Measurements from ENCODE around the gene G6PC2.

The G6PC2 gene

GRCh38 chr2:168904358-168904757 is 3.3 kb downstream of the G6PC2 start:
- H3K9me3 ChIP-seq (ENCODE audit: severe bottlenecking), result no peaks in the 10 kb centered on the region
- peaks cover 4% of the 10 kb centered on the region for H3K27me3 ChIP-seq (ENCODE audit: insufficient read depth, poor library complexity, severe bottlenecking)
- TF ChIP-seq, protein P1, sequence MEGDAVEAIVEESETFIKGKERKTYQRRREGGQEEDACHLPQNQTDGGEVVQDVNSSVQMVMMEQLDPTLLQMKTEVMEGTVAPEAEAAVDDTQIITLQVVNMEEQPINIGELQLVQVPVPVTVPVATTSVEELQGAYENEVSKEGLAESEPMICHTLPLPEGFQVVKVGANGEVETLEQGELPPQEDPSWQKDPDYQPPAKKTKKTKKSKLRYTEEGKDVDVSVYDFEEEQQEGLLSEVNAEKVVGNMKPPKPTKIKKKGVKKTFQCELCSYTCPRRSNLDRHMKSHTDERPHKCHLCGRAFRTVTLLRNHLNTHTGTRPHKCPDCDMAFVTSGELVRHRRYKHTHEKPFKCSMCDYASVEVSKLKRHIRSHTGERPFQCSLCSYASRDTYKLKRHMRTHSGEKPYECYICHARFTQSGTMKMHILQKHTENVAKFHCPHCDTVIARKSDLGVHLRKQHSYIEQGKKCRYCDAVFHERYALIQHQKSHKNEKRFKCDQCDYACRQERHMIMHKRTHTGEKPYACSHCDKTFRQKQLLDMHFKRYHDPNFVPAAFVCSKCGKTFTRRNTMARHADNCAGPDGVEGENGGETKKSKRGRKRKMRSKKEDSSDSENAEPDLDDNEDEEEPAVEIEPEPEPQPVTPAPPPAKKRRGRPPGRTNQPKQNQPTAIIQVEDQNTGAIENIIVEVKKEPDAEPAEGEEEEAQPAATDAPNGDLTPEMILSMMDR (IDR thresholded peaks at IDR 0.05; ENCODE audit: poor library complexity, severe bottlenecking), result no peak
- H3K36me3 ChIP-seq (ENCODE audit: low read depth), result no peaks in the 10 kb centered on the region
- DNase-seq (ENCODE audit: low spot score), result no peak
- no peak overlapping the region for H3K4me3 ChIP-seq (ENCODE audit: severe bottlenecking)
- no peak for ATAC-seq (ENCODE audit: low read depth)
- H3K4me1 ChIP-seq (ENCODE audit: insufficient read depth, poor library complexity, severe bottlenecking), result no peaks in the 10 kb centered on the region
- no peak overlapping the region for H3K27ac ChIP-seq (ENCODE audit: poor library complexity, severe bottlenecking)

DNA sequence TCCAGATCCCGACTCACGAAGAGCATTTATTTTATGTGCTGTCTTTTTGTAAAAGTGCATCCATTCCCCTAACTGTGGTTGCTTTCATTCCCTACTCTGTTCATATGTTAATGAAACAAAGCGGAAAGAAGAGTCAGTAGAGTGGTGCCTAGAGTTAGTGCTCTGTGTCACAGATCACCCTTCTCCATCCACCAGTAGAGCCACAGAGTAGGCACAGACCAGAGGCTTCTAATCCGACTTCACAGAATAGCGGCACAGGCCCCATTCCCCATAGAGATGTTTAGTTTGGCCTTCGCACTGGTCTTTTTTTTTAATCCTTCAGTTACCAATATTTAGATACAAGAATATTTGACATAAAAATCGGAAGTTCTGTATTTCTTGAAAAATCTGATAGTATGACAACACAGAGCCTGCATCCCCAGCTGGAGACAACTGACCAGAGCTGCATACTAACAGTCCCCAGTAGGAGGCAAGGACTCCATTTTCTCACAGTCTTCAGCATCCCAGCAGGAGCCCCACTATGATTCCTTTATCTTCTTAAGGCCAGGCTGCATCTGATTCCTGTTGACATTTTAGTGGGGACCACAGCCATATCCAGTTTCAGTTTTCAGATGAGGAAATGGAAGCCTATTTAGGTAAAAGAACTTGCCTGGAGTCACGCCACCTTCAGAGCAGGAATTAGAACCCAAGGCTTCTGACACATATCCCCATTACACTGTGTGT is 7.0 kb downstream of the G6PC2 start:
- Histone ChIP-seq H3K4me1 (ENCODE audit: insufficient read depth, poor library complexity, severe bottlenecking) (no peaks in the 10 kb centered on the region), H3K36me3 (ENCODE audit: low read depth) (no peaks in the 10 kb centered on the region), H3K27me3 (ENCODE audit: insufficient read depth, poor library complexity, severe bottlenecking) (peaks cover 13% of the 10 kb centered on the region), H3K9me3 (ENCODE audit: severe bottlenecking) (no peaks in the 10 kb centered on the region), H3K4me3 (ENCODE audit: severe bottlenecking) (no peak overlapping the region), H3K27ac (ENCODE audit: poor library complexity, severe bottlenecking) (no peak overlapping the region)
- ATAC-seq (ENCODE audit: low read depth) (no peak), DNase-seq (ENCODE audit: low spot score) (no peak)
- TF ChIP-seq, protein P1 (IDR thresholded peaks at IDR 0.05; ENCODE audit: poor library complexity, severe bottlenecking), result no peak

- ATAC-seq (ENCODE audit: low read depth), result no peak
- H3K27me3 ChIP-seq (ENCODE audit: insufficient read depth, poor library complexity, severe bottlenecking), result peaks cover 9% of the 10 kb centered on the region
- H3K27ac ChIP-seq (ENCODE audit: poor library complexity, severe bottlenecking), result no peak overlapping the region
Observed at GRCh38 chr2:168910330-168910729, 9.2 kb downstream of the G6PC2 start.

GRCh38 chr2:168912466-168912865 is 11.4 kb downstream of the G6PC2 start:
- Histone ChIP-seq H3K4me3 (ENCODE audit: severe bottlenecking) (no peak overlapping the region), H3K27me3 (ENCODE audit: insufficient read depth, poor library complexity, severe bottlenecking) (peaks cover 9% of the 10 kb centered on the region), H3K36me3 (ENCODE audit: low read depth) (no peaks in the 10 kb centered on the region), H3K4me1 (ENCODE audit: insufficient read depth, poor library complexity, severe bottlenecking) (no peaks in the 10 kb centered on the region), H3K9me3 (ENCODE audit: severe bottlenecking) (no peaks in the 10 kb centered on the region), H3K27ac (ENCODE audit: poor library complexity, severe bottlenecking) (no peak overlapping the region)
- TF ChIP-seq, protein P1 (IDR thresholded peaks at IDR 0.05; ENCODE audit: poor library complexity, severe bottlenecking), result no peak
- ATAC-seq (ENCODE audit: low read depth) (peak; percentile 59), DNase-seq (ENCODE audit: low spot score) (no peak)

More at GRCh38 chr2:168910330-168910729, 9.2 kb downstream of the G6PC2 start:
- TF ChIP-seq, protein P1 (IDR thresholded peaks at IDR 0.05; ENCODE audit: poor library complexity, severe bottlenecking), result no peak
- H3K36me3 ChIP-seq (ENCODE audit: low read depth), result no peaks in the 10 kb centered on the region
- H3K4me1 ChIP-seq (ENCODE audit: insufficient read depth, poor library complexity, severe bottlenecking), result no peaks in the 10 kb centered on the region
- H3K4me3 ChIP-seq (ENCODE audit: severe bottlenecking), result no peak overlapping the region
- no peaks in the 10 kb centered on the region for H3K9me3 ChIP-seq (ENCODE audit: severe bottlenecking)
- no peak for DNase-seq (ENCODE audit: low spot score)

DNA sequence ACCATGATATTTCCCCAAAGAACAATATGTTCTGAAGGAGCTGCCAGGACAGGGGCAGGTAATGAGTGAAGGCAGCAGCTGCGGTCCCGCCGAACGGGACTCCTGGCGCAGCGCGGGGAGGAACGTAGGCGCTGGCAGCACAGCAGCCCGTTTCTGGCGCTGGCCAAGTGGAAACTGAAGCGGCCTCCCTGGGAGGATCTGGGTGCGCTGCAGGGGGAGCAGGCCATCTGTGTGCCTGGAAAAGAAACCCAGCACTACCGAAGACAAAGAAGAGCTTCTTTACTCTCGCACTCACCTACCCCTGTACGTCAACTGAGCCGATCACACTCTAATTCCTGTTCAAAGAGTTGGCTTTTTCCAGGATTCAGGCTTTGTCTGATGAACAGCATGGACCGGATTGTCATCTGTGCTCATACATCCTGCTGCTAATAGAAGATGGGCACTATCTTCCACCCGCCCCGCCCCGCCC is 11.8 kb downstream of the G6PC2 start:
- no peak overlapping the region for H3K27ac ChIP-seq (ENCODE audit: poor library complexity, severe bottlenecking)
- DNase-seq (ENCODE audit: low spot score) (no peak), ATAC-seq (ENCODE audit: low read depth) (peak; percentile 85)
- TF ChIP-seq, protein P1 (IDR thresholded peaks at IDR 0.05; ENCODE audit: poor library complexity, severe bottlenecking), result no peak
- no peaks in the 10 kb centered on the region for H3K36me3 ChIP-seq (ENCODE audit: low read depth)
- no peaks in the 10 kb centered on the region for H3K4me1 ChIP-seq (ENCODE audit: insufficient read depth, poor library complexity, severe bottlenecking)
- H3K9me3 ChIP-seq (ENCODE audit: severe bottlenecking), result no peaks in the 10 kb centered on the region
- peaks cover 9% of the 10 kb centered on the region for H3K27me3 ChIP-seq (ENCODE audit: insufficient read depth, poor library complexity, severe bottlenecking)
- no peak overlapping the region for H3K4me3 ChIP-seq (ENCODE audit: severe bottlenecking)

Measured in RWPE2 (cell line).